HG02763 (cell line): Measurements from ENCODE around the gene ENTR1.
A peak's percentile ranks its signal among the peaks of the same experiment; 100 is the strongest.
"Not testable (repeated sequence)": the region's sequence is repeated elsewhere in the genome, so short reads cannot be mapped to it uniquely, and the experiment has no call there.

Experiments
- ATAC-seq: cut with Tn5 transposase; IDR thresholded peaks from one replicate; pipeline ENCODE4 v1.9.1; 2021; ENCODE audit warnings: mild to moderate bottlenecking, moderate library complexity; ENCODE audit not compliant: unreplicated experiment

Gene ENTR1

DNA sequence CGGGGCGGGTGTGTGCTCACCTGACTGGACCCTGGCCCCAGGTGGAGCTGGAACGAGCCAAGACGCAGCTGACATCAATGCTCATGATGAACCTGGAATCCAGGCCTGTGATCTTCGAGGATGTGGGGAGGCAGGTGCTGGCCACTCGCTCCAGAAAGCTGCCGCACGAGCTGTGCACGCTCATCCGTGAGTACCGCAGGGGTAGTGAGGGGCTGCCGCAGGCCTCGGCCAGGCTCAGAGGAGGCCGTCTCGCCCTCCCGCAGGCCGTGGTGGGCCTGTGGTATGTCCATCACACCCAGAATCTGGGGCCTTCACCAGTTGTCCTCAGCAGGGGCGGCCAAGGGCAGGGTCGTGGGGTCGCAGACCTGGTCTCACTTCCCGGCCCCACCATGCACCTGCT, 11.4 kb upstream of the ENTR1 start:
- no peak for ATAC-seq

DNA sequence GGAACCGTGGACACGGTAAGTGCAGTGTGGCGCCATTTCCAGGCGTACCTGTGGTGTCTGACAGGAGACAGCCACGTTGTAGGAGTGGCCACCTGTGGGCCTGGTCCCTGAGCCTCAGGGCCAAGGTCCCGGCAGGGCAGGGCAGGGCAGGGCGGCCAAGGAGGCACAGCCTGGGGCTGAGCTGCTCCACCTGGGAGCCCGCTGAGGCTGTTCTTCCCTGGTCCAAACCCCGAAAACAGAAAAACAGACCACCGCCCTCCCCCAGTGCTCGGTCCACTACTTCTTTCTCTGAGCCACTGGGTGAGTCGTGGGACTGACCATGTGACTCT, 8.6 kb upstream of the ENTR1 start:
- ATAC-seq, result no peak

GRCh38 chr9:136418182-136419091, 8.0 kb upstream of the ENTR1 start:
- ATAC-seq, result no peak

DNA sequence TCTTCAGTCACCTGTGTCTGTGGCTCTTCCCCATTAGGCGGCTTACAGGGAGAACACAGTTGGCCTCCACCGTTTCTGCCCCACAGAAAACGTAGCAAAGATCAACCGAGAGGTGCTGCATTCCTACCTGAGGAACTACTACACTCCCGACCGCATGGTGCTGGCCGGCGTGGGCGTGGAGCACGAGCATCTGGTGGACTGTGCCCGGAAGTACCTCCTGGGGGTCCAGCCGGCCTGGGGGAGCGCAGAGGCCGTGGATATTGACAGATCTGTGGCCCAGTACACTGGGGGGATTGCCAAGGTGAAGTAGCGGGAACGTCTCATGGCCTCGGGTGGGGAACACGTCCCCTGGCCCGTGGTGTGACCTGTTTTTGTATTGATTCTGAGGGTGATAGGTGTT, 6.5 kb upstream of the ENTR1 start:
- ATAC-seq, result no peak

- ATAC-seq, result no peak
These were observed 6.0 kb upstream of the ENTR1 start for GRCh38 chr9:136416427-136416826.

DNA sequence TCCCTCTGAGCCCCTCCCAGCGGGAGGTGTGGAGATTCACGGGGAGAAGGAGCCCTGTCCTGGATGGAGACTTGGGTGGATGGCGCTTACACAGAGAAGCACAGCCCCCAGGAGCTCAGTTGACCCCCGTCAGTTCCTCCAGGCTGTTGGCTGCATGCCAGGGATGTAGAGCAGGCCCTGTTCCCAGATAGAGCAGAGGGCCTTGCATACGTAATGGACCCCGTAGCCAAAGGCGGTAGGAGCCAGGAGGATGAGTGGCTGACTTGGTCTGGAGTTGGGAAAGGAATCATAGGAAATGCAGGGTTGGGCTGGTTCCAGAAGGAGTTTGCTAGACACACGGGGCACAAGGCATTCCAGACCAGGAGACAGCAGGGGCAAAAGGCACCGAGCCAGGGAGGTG, 2.5 kb upstream of the ENTR1 start:
- ATAC-seq, result no peak

GRCh38 chr9:136411378-136411777, 964 bp upstream of the ENTR1 start:
- no peak for ATAC-seq

- peak; percentile 10 for ATAC-seq
These were observed 608 bp downstream of the ENTR1 start for GRCh38 chr9:136409557-136410455.

DNA sequence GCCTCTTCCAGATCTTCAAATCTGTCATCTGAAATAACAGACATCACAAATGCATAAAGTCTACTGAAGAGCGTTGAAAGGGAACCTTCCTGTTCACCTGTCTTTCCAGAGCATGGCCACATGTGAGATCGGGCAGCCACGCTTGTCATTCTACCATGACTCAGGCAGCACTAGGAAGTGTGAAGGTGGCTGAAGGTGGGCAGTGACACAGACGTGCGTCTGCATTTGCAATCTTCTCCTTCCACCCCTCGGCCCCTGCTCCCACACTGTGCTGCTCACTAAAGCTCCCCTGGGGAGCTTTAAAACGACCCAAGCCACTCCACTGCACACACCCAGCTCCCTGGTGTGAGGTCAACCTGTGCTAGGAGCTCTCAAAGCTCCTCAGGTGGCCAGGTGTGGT, 2.5 kb downstream of the ENTR1 start:
- ATAC-seq, result no peak

DNA sequence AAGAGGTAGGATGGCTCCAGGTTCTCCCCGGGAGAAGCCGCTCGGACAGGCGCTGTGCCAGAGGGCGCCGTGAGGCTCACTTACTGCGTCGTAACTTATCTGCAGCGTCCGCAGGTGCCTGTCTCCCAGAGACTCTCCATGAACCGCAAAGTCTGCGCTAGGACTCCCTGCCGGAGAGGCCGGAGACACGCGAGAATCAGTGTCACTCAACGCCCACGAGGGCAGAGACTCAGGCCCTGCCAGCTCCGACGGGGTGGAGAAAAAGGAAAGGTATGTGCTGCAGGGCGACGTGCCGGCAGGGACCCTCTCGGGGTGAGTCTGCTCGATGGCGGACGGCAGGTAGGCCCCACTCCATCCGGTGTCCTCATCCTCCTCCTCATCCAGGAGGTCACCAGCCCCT, 3.4 kb downstream of the ENTR1 start:
- not testable (repeated sequence) for ATAC-seq

DNA sequence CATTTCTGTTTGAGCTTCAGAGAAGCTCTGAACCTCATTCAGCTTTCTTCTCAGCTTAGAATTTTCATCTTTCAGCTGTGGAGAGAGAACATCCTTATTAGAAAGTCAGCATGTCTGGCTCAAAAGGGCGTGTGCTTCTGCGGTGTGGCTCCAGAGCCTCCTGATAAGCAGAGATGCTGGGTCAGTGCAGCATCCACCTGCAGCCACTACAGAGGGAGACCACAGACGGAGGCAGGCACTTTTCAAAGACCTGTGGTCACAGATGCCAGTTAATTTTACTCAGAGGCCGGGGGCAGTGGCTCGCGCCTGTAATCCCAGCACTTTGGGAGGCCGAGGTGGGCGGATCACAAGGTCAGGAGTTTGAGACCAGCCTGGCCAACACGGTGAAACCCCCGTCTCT, 4.5 kb downstream of the ENTR1 start:
- not testable (repeated sequence) for ATAC-seq

DNA sequence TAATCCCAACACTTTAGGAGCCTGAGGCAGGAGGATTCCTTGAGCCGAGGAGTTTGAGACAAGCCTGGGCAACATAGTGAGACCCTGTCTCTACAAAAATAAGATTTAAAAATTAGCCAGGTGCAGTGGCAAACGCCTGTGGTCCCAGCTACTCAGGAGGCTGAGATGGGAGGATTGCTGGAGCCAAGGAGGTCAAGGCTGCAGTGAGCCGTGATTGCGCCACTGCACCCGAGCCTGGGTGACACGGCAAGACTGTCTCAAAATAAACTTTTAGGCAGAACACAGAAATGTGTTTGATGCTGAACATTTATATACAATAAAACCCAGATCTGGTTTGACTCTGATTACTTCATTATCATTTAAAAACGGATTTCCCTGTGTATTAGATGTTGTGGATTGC, 4.9 kb downstream of the ENTR1 start:
- no peak for ATAC-seq

DNA sequence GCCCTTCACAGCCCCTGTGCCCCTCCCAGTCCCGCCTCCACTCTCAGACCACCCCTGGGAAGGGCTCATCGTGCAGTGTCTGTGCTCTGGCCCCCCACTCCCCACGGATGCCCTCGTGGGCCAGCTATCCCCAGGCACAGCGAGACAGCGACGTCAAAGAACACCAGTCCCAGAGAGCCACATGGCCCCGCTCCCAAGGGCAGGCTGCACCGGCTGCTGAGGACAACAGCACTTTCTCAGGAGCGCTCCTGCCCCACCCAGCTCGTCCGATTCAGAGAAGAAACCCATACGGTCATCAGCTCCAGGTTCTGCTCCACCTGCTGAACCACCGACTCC, 5.6 kb downstream of the ENTR1 start:
- ATAC-seq, result no peak

DNA sequence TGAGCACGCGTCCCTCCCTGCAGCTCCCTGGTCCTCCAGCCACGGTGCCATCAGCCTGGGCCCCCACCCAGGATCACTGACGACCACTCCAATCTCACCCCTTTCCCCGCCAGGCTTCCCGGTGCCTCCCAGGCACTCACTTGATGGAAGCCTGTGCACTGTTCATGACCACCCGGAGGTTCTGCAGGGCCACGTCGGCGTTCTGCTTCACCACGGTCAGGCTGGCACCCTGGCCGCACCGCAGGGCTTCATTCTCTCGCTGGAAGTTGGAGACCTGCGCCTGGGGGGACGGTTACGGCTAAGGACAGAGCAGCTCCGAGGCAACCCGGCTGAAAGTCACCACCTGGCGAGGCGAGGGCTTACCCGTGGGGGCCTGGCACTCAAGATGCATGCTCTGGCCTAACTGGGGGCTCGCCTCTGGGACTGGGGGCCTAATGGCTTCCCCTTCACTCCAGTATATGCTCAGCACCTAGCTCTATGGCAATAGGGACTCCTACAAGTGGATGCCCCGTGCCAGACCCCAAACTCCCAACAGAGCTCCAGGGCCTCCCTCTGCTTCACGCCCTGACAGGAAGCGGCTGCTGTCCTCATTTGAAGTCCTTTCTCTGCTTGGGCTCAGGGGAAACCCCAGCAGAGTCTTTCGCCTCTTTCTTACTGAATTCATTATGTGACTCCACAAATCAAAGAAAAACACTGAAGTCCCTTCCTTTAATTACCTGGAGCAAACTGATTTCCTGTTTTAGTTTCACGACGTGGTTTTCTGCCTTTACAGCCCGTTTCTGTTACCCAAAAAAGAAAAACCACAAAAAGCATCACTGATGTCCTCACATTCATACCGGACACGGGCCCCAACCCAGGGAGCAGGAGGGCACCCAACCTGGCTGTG, 6.3 kb downstream of the ENTR1 start:
- no peak for ATAC-seq

GRCh38 chr9:136403538-136403914, 6.9 kb downstream of the ENTR1 start:
- ATAC-seq, result no peak

DNA sequence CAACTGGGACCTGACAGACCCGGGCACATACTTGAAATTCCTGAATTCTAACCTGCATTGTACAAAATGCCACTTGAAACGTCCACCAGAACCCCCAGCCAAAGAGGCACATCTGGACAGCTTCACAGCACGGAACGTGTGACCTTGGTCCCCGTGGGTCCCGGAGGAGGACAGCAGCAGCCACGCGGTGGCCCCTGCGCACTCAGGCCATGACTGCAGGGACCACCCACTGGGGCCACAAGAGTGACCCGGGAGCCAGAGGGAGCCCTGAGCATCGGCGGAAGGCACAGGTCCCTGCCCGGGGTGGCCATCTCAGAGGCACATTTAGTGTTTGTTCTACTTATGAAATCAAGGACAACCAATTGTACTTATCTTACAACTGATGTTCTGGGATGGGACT, 8.3 kb downstream of the ENTR1 start:
- ATAC-seq, result no peak

GRCh38 chr9:136401173-136401922, 9.1 kb downstream of the ENTR1 start:
- no peak for ATAC-seq

DNA sequence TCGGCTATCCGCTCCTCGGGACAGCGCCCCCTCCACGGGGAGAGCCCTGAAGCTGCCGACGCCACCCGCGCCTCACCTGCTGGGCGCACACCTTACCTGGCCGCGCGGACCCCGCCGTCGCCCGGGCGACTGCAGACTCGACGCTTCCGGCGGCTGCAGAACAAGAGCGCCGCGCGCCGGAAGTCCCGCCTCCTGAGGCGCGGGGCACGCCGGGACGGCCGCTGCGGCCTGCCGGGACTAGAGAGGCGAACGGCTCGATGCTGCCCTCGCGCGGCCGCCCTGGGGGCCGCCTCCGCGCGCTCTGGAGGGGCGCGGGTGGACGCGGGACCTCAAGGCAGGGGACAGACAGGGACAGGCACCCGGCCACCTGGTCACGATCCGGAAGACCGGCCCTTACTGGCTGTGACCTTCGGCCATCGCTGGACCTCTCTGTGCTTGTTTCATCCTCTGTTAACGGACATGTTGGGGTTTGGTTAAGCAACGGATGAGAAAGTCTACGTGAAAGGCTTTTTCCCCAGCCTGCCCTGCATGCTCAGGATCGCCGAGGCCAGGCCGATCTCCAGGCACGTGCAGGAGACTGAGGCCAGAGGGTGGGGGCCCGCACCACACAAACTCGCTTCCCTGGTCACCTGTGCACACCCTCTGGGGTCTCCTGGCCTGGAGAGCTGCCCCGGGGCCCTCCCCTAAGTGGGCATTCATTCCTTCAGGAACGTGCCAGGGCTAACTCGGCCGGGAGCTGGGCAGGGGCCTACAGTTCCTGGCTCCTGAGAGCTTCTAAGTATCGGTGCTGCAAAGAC, 10.2 kb downstream of the ENTR1 start, which contains the start of gene SNAPC4:
Gene SNAPC4 (minus strand): TSS at position 133 of the 797 bp plus-strand sequence. CDS start 1,742 bp downstream, outside the sequence.
- ATAC-seq, result peak; percentile 84
